Measurements from ENCODE around the gene HSD17B3. TPM values are rescaled to one million over a fixed set of nuclear protein-coding genes. Genes with fewer than 3 reads are reported as not detected.

Gene HSD17B3
- total and polyA plus RNA-seq, 7 donors = 0.16 to 1.1 (median 0.30) TPM; not detected in 3

DNA sequence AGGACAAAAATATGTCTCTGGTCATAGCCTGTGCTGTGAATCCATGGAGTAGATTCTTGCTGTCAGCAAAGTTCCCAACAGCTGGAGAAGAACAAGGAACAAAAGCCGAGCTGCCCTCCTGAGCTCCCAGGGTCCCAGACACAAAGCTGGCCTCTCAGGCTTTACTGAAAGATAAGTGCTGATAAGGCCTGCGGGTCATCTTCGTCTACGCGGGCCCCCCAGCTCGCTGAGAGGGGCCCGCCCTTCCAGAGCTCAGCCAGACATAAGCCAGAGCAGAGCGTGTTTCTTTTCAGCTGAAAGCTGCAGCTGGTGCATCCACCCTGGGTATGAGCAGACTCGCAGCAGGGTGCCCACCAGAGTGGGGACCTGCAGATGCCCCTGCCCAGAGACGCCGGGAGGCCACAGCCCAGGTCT is 84.7 kb downstream of the HSD17B3 start:
- no peak overlapping the region for H3K27ac ChIP-seq
- no peak overlapping the region for H3K4me3 ChIP-seq
- no peaks in the 10 kb centered on the region for H3K36me3 ChIP-seq (ENCODE audit: insufficient read depth in 1 of 2, low read depth in 1 of 2)
- no peaks in the 10 kb centered on the region for H3K9me3 ChIP-seq
- intact Hi-C loops (cut with DNase I) = loop anchor here in 1 of 2 donors (10.0 kb wide), 1 partner anchor 492 kb away; no protein-coding TSS in a partner anchor
- H3K27me3 ChIP-seq (ENCODE audit: insufficient read depth in 3 of 3, low read length in 2 of 3) = peaks cover 1 to 42% (median 6%) of the 10 kb centered on the region in 3 donors
- ATAC-seq (no peak), DNase-seq (no peak)
- TF ChIP-seq CTCF (IDR thresholded peaks at IDR 0.05) = no peak
- WGBS, 3 donors = 53 to 63% (median 59%) methylated on average over 11 of the region's 11 CpGs
- H3K4me1 ChIP-seq = peaks cover 4% of the 10 kb centered on the region

GRCh38 chr9:96216583-96216982 is 85.4 kb downstream of the HSD17B3 start:
- no peak for DNase-seq
- H3K4me3 ChIP-seq = no peak overlapping the region
- ATAC-seq = no peak
- peaks cover 0 to 35% (median 6%) of the 10 kb centered on the region in 3 donors for H3K27me3 ChIP-seq (ENCODE audit: insufficient read depth in 3 of 3, low read length in 2 of 3)
- H3K4me1 ChIP-seq = peaks cover 4% of the 10 kb centered on the region
- no peak overlapping the region for H3K27ac ChIP-seq
- H3K9me3 ChIP-seq = no peaks in the 10 kb centered on the region
- intact Hi-C loops (cut with DNase I) = loop anchor here in 1 of 2 donors (10.0 kb wide), 1 partner anchor 492 kb away; no protein-coding TSS in a partner anchor
- H3K36me3 ChIP-seq (ENCODE audit: insufficient read depth in 1 of 2, low read depth in 1 of 2) = no peaks in the 10 kb centered on the region
- WGBS, 3 donors = 83 to 93% (median 90%) methylated on average over 5 of the region's 5 CpGs
- TF ChIP-seq CTCF (IDR thresholded peaks at IDR 0.05) = no peak

GRCh38 chr9:96215841-96216240 is 86.1 kb downstream of the HSD17B3 start:
- intact Hi-C loops (cut with DNase I) = loop anchor here in 1 of 2 donors (10.0 kb wide), 1 partner anchor 491 kb away; no protein-coding TSS in a partner anchor
- H3K4me1 ChIP-seq = peaks cover 4% of the 10 kb centered on the region
- H3K27ac ChIP-seq = no peak overlapping the region
- no peaks in the 10 kb centered on the region for H3K36me3 ChIP-seq (ENCODE audit: insufficient read depth in 1 of 2, low read depth in 1 of 2)
- no peak overlapping the region for H3K4me3 ChIP-seq
- no peak for TF ChIP-seq CTCF (IDR thresholded peaks at IDR 0.05)
- no peak for ATAC-seq
- peaks cover 0 to 31% (median 6%) of the 10 kb centered on the region in 3 donors for H3K27me3 ChIP-seq (ENCODE audit: insufficient read depth in 3 of 3, low read length in 2 of 3)
- 85 to 88% (median 86%) methylated on average over 2 of the region's 2 CpGs for WGBS, 3 donors
- H3K9me3 ChIP-seq = no peaks in the 10 kb centered on the region
- DNase-seq = no peak

DNA sequence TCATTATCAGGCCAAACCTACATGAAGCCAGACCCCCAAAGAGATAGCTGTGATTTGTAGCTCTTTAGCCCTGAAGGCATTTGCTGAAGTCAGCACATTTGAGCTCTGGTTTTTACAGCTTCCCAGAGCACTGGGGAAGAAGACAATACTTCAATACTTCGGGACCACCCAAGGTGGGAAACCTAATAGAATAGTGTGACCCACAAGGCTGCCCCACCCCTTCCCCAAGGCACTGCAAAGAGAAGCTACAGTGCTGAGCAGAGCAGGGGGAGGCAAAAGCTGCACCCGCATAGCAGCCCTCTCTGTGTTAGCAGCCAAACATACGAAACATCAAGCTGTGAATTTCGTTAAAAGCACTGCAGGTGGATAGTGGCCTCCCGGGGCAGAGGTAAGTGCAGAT is 87.3 kb downstream of the HSD17B3 start:
- Histone ChIP-seq H3K4me3 (no peak overlapping the region), H3K27ac (no peak overlapping the region), H3K36me3 (ENCODE audit: insufficient read depth in 1 of 2, low read depth in 1 of 2) (no peaks in the 10 kb centered on the region), H3K4me1 (peaks cover 4% of the 10 kb centered on the region), H3K9me3 (no peaks in the 10 kb centered on the region), H3K27me3 (ENCODE audit: insufficient read depth in 3 of 3, low read length in 2 of 3) (peaks cover 0 to 21% (median 6%) of the 10 kb centered on the region in 3 donors)
- no peak for DNase-seq
- 52 to 63% (median 56%) methylated on average over 5 of the region's 5 CpGs for WGBS, 3 donors
- TF ChIP-seq CTCF (IDR thresholded peaks at IDR 0.05) = no peak
- intact Hi-C loops (cut with DNase I) = loop anchor here (5.0 to 10.0 kb wide), 2 partner anchors 487 to 490 kb away; no protein-coding TSS in a partner anchor
- no peak for ATAC-seq
